Stimulated activated CD4-positive, alpha-beta T cell treated with anti-CD3 and anti-CD28 coated beads, TNF-alpha, amount 100 ng/mL, for 1 hour (primary cell): Measurements from ENCODE around the gene MARK3.

Source experiments
- DNase-seq, 3 donors: peaks; one replicate each; pipeline ENCODE4 v3.0.0-alpha.2; 2020; ENCODE audit warnings: low read depth in 3 of 3, low spot score in 1 of 3

MARK3 gene

GRCh38 chr14:103547455-103547940 is 162.3 kb downstream of the MARK3 start:
- no peak for DNase-seq

GRCh38 chr14:103547941-103548462 is 162.8 kb downstream of the MARK3 start:
- DNase-seq: no peak

DNA sequence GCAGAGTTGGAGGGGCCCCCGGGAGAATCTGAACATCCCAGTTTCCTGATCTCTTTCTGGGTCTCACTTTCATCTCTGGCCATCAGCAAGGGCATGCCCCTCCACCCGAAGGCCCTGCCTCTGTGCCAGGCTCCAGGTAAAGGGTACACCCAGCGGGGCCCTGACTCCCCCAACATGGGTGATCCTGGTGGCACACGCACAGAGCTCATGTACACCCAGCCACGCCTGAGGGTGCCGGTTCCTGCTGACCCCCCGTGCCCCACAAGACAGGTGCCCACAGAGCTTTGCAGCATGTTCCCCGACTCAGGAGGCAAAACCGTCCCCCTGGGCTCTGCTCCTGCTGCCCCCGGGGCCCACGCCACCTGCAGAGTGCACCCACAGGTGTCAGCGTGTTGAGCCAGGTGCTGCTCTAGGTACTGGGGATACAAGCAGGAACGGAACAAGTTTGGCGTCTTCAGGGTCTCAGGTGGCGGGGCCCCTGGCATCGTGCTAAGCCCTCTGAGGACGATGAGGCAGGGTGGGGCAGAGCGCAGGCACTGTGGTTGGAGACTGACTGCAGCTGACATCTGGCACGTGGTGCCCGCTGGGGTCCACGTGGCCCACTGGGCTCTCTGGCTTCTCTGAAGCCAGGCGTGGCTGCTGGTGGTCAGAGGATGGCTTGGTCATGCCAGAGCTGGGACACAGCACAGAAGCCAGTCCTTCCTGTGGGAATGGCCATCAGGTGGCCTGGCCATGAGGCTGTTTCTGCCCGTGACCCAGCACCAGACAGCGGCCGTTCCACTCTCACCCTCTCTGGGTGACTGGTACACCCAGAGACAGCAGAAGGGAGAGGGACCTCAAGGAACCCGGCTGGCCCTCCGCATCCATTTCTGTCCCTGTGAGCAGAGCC is 163.5 kb downstream of the MARK3 start:
- DNase-seq: no peak

- DNase-seq: no peak
Measured at GRCh38 chr14:103549361-103550311, 164.4 kb downstream of the MARK3 start.

DNA sequence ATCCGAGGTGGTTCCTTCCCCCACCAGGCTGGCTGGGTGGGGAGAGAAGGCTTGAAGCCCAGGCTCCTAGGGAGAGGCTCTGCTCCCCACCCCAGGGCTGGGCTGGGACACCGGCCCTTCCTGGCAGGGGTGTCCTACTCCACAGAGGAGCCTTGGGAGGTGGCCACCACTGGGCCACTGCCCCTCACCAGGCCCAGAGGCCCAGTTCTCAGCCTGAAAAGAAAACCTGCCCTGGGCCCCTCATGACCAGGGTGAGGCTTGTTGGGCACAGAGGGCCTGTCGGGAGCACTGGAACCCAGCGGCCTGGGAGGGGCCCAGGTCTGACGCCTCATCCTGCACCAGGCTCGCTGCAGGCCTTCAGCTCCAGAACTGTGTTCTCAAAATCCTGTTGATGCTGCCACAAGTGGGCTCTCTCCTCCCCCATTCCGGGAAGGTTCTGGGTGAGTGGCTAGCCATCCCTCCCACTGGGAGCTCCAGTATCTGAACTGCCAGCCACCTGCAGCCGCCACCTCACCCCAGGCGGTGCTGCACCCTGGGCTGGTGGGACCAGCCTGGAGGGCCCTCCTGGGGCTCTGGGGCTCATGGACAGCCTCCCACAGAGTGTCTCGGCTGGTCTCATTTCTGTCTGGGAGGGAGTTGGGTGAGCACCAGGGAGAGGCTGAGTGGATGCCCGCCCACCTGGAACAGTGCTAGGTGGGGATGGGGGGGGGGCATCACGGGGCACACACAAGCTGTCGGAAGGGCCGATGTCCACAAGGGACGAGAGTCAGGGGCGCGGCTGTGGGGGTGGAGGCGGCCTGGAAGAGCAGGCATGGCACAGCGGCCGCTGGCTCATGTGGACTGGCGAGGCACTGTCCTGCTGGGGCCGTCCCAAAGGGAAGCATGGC is 165.5 kb downstream of the MARK3 start:
- DNase-seq: no peak

GRCh38 chr14:103551338-103551762 is 166.1 kb downstream of the MARK3 start:
- DNase-seq: no peak

GRCh38 chr14:103552011-103552845 is 167.0 kb downstream of the MARK3 start:
- no peak for DNase-seq

- DNase-seq: no peak
Measured at GRCh38 chr14:103552846-103553210, 167.6 kb downstream of the MARK3 start.
